ENCODE results near the gene HOXD1. TPM values are rescaled to one million over a fixed set of nuclear protein-coding genes. Genes with fewer than 3 reads are reported as not detected.

HOXD1 gene
- total RNA-seq = under 1 TPM in 3 of 4 donors, not detected in 1; 0.23 to 0.55 (median 0.27) TPM

GRCh38 chr2:176187899-176188773 lies at the start of gene HOXD1:
TSS of gene HOXD1 (plus strand) at chr2:176188668. CDS start at chr2:176188802, 134 bp downstream.
- WGBS, 2 donors = 2 to 3% methylated on average over 27 to 44 of the region's 68 CpGs
- TF ChIP-seq POLR2A (IDR thresholded peaks at IDR 0.05) = no peak
- H3K4me3 ChIP-seq (ENCODE audit: low read depth, poor library complexity, severe bottlenecking) = peak within 1 kb of the TSS; percentile 52
- peak in 1 of 2 donors; percentile 87 for DNase-seq (ENCODE audit: low spot score in 2 of 2)
- intact Hi-C loops (cut with DNase I; ENCODE audit: low total_unique reads) = no loop called here

- no peak overlapping the region for H3K4me3 ChIP-seq (ENCODE audit: low read depth, poor library complexity, severe bottlenecking)
- TF ChIP-seq POLR2A (IDR thresholded peaks at IDR 0.05) (no peak), CTCF (IDR thresholded peaks at IDR 0.05) (no peak)
- WGBS, 2 donors = 33 to 36% methylated on average over 28 of the region's 28 CpGs
- intact Hi-C loops (cut with DNase I; ENCODE audit: low total_unique reads) = loop anchor here (5.0 kb wide), 2 partner anchors 413 to 498 kb away; no protein-coding TSS in a partner anchor
- no peak for DNase-seq (ENCODE audit: low spot score in 2 of 2)
These were observed 49.4 kb upstream of the HOXD1 start for GRCh38 chr2:176138923-176139660.

GRCh38 chr2:176139661-176140512 lies 48.6 kb upstream of the HOXD1 start:
- intact Hi-C loops (cut with DNase I; ENCODE audit: low total_unique reads) = loop anchor here (5.0 kb wide), 2 partner anchors 412 to 497 kb away; no protein-coding TSS in a partner anchor
- WGBS, 2 donors = 12 to 19% methylated on average over 41 of the region's 41 CpGs
- no peak for DNase-seq (ENCODE audit: low spot score in 2 of 2)
- no peak overlapping the region for H3K4me3 ChIP-seq (ENCODE audit: low read depth, poor library complexity, severe bottlenecking)
- TF ChIP-seq POLR2A (IDR thresholded peaks at IDR 0.05) = no peak
- TF ChIP-seq CTCF (IDR thresholded peaks at IDR 0.05) = no peak

- TF ChIP-seq CTCF (IDR thresholded peaks at IDR 0.05) (peak in 1 of 3 donors; percentile 64), POLR2A (IDR thresholded peaks at IDR 0.05) (no peak)
- intact Hi-C loops (cut with DNase I; ENCODE audit: low total_unique reads) = no loop called here
- H3K4me3 ChIP-seq (ENCODE audit: low read depth, poor library complexity, severe bottlenecking) = peak overlapping the region; percentile 11
- 12% methylated on average over 27 of the region's 48 CpGs for WGBS, 2 donors
- peak in 1 of 2 donors; percentile 95 for DNase-seq (ENCODE audit: low spot score in 2 of 2)
These were observed 47.8 kb upstream of the HOXD1 start for GRCh38 chr2:176140513-176141317.

GRCh38 chr2:176142281-176142680 lies 46.2 kb upstream of the HOXD1 start:
- 89 to 96% methylated on average over 2 of the region's 2 CpGs for WGBS, 2 donors
- TF ChIP-seq CTCF (IDR thresholded peaks at IDR 0.05) (no peak), POLR2A (IDR thresholded peaks at IDR 0.05) (no peak)
- no peak overlapping the region for H3K4me3 ChIP-seq (ENCODE audit: low read depth, poor library complexity, severe bottlenecking)
- DNase-seq (ENCODE audit: low spot score in 2 of 2) = no peak
- intact Hi-C loops (cut with DNase I; ENCODE audit: low total_unique reads) = no loop called here
